Measurements from ENCODE around the gene PAFAH1B1. TPM values are rescaled to one million over a fixed set of nuclear protein-coding genes. Genes with fewer than 3 reads are reported as not detected.

Gene PAFAH1B1
- total RNA-seq, 1 experiment from 2014 or later, result 114 TPM

DNA sequence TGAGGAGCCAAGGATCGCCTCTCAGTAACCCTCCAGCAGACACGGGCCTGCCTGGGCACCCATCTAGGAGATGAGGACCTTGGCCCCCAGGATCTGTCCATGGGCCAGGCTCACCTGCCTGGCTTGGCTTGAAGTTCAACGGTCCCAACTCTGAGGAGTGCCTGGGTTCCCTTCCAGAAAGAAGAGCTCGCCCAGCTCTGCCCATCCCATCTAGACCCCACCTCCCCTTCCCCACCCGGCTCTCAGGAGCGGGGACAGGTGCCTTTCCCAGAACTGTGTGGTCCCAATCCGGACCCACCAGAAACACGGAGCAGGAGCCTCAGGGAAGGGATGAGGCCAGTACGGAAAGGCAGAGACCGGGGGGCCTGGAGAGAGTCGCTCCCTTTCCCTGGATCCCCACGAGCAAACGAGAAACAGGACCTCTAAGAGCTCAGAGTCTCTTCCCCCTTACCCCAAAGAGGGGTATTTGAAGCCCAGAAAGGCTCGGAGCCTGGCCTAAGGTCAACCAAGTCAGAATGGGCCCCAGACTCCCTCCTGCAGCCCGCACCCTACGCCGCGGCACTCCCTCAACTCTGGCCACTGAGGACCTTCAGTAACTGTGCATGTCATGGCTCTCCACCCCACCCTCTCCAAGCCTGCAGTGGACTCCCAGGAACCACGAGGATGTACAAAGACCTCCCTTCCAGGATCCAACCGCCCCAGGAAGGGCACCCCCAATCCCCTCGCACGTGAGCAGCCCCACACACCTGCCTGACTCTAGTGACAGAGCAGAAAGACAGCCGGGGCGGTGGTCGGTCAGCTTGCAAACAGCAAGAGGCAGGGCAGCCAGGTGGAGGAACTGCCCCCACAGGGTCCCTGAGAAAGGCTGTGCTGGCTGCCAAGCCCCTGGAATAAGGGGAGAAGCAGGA lies 112.7 kb downstream of the PAFAH1B1 start:
- no peak for TF ChIP-seq JAZF1 (CRISPR knock-in tag; IDR thresholded peaks at IDR 0.05)
- TF ChIP-seq AR (CRISPR knock-in tag; IDR thresholded peaks at IDR 0.05), result no peak
- TF ChIP-seq, protein P1, sequence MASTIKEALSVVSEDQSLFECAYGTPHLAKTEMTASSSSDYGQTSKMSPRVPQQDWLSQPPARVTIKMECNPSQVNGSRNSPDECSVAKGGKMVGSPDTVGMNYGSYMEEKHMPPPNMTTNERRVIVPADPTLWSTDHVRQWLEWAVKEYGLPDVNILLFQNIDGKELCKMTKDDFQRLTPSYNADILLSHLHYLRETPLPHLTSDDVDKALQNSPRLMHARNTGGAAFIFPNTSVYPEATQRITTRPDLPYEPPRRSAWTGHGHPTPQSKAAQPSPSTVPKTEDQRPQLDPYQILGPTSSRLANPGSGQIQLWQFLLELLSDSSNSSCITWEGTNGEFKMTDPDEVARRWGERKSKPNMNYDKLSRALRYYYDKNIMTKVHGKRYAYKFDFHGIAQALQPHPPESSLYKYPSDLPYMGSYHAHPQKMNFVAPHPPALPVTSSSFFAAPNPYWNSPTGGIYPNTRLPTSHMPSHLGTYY (CRISPR knock-in tag; IDR thresholded peaks at IDR 0.05), result no peak
- TF ChIP-seq, protein P2, sequence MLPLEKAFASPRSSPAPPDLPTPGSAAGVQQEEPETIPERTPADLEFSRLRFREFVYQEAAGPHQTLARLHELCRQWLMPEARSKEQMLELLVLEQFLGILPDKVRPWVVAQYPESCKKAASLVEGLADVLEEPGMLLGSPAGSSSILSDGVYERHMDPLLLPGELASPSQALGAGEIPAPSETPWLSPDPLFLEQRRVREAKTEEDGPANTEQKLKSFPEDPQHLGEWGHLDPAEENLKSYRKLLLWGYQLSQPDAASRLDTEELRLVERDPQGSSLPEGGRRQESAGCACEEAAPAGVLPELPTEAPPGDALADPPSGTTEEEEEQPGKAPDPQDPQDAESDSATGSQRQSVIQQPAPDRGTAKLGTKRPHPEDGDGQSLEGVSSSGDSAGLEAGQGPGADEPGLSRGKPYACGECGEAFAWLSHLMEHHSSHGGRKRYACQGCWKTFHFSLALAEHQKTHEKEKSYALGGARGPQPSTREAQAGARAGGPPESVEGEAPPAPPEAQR (CRISPR knock-in tag; IDR thresholded peaks at IDR 0.05), result no peak
- TF ChIP-seq, protein P3, sequence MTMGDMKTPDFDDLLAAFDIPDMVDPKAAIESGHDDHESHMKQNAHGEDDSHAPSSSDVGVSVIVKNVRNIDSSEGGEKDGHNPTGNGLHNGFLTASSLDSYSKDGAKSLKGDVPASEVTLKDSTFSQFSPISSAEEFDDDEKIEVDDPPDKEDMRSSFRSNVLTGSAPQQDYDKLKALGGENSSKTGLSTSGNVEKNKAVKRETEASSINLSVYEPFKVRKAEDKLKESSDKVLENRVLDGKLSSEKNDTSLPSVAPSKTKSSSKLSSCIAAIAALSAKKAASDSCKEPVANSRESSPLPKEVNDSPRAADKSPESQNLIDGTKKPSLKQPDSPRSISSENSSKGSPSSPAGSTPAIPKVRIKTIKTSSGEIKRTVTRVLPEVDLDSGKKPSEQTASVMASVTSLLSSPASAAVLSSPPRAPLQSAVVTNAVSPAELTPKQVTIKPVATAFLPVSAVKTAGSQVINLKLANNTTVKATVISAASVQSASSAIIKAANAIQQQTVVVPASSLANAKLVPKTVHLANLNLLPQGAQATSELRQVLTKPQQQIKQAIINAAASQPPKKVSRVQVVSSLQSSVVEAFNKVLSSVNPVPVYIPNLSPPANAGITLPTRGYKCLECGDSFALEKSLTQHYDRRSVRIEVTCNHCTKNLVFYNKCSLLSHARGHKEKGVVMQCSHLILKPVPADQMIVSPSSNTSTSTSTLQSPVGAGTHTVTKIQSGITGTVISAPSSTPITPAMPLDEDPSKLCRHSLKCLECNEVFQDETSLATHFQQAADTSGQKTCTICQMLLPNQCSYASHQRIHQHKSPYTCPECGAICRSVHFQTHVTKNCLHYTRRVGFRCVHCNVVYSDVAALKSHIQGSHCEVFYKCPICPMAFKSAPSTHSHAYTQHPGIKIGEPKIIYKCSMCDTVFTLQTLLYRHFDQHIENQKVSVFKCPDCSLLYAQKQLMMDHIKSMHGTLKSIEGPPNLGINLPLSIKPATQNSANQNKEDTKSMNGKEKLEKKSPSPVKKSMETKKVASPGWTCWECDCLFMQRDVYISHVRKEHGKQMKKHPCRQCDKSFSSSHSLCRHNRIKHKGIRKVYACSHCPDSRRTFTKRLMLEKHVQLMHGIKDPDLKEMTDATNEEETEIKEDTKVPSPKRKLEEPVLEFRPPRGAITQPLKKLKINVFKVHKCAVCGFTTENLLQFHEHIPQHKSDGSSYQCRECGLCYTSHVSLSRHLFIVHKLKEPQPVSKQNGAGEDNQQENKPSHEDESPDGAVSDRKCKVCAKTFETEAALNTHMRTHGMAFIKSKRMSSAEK (CRISPR knock-in tag; IDR thresholded peaks at IDR 0.05; ENCODE audit: borderline replicate concordance), result no peak
- no peak for TF ChIP-seq NFATC4 (CRISPR knock-in tag; IDR thresholded peaks at IDR 0.05)
- TF ChIP-seq, protein P4, sequence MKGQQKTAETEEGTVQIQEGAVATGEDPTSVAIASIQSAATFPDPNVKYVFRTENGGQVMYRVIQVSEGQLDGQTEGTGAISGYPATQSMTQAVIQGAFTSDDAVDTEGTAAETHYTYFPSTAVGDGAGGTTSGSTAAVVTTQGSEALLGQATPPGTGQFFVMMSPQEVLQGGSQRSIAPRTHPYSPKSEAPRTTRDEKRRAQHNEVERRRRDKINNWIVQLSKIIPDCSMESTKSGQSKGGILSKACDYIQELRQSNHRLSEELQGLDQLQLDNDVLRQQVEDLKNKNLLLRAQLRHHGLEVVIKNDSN (CRISPR knock-in tag; IDR thresholded peaks at IDR 0.05), result no peak
- TF ChIP-seq, protein P5, sequence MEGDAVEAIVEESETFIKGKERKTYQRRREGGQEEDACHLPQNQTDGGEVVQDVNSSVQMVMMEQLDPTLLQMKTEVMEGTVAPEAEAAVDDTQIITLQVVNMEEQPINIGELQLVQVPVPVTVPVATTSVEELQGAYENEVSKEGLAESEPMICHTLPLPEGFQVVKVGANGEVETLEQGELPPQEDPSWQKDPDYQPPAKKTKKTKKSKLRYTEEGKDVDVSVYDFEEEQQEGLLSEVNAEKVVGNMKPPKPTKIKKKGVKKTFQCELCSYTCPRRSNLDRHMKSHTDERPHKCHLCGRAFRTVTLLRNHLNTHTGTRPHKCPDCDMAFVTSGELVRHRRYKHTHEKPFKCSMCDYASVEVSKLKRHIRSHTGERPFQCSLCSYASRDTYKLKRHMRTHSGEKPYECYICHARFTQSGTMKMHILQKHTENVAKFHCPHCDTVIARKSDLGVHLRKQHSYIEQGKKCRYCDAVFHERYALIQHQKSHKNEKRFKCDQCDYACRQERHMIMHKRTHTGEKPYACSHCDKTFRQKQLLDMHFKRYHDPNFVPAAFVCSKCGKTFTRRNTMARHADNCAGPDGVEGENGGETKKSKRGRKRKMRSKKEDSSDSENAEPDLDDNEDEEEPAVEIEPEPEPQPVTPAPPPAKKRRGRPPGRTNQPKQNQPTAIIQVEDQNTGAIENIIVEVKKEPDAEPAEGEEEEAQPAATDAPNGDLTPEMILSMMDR (IDR thresholded peaks at IDR 0.05), result no peak
- TF ChIP-seq SOX15 (CRISPR knock-in tag; IDR thresholded peaks at IDR 0.05), result no peak
- peak; percentile 12 for DNase-seq (ENCODE audit: low spot score)
- Mint-ChIP-seq H3K4me3 (no peak overlapping the region), H3K9me3 (no peaks in the 10 kb centered on the region), H3K27me3 (ENCODE audit: low read depth) (no peaks in the 10 kb centered on the region; the same call in 1 of the 2 replicates), H3K27ac (peak overlapping the region; percentile 57), H3K4me1 (peaks cover 43% of the 10 kb centered on the region), H3K36me3 (peaks cover 12% of the 10 kb centered on the region)
- POLR2A ChIA-PET, result no interaction called here
- CTCF ChIA-PET, result interaction anchor here (1.0 to 1.7 kb wide), 6 partner anchors 10 to 354 kb away, joined by 3 to 6 read pairs (median 4); no protein-coding TSS in a partner anchor
- no peak for ATAC-seq

All from WTC11 (cell line).